Spinal cord (tissue), 10 donors: ENCODE measurements around the gene HBEGF. TPM values are rescaled to one million over a fixed set of nuclear protein-coding genes. Genes with fewer than 3 reads are reported as not detected.

ENCODE experiments used
- DNase-seq, 6 donors: peaks; one replicate each; pipeline versions ENCODE4 v3.0.0 to v3.0.0-alpha.2; 2013 to 2015; ENCODE audit warnings: low spot score in 6 of 6, low read depth in 4 of 6
- H3K27ac ChIP-seq: one replicate; pipeline ENCODE4 v1.5.1; 2013; ENCODE audit warnings: low read depth, low read length, control low read depth
- H3K27me3 ChIP-seq: one replicate; pipeline ENCODE4 v1.6.1; 2013; ENCODE audit warnings: low read length; ENCODE audit not compliant: control insufficient read depth, insufficient read depth
- H3K36me3 ChIP-seq: one replicate; pipeline ENCODE4 v1.6.1; 2013; ENCODE audit warnings: low read length; ENCODE audit not compliant: control insufficient read depth, insufficient read depth
- H3K4me1 ChIP-seq: one replicate; pipeline ENCODE4 v1.6.1; 2013; ENCODE audit warnings: low read length; ENCODE audit not compliant: control insufficient read depth, insufficient read depth
- H3K4me3 ChIP-seq: one replicate; pipeline ENCODE4 v1.5.1; 2013; ENCODE audit warnings: low read depth, low read length, control low read depth
- H3K9me3 ChIP-seq: one replicate; pipeline ENCODE4 v1.6.1; 2013; ENCODE audit warnings: low read length; ENCODE audit not compliant: control insufficient read depth, insufficient read depth
- WGBS: methylation state at CpG from one replicate; pipeline ENCODE4 v1.1.5; 2013; ENCODE audit warnings: missing lambda C conversion rate; ENCODE audit not compliant: insufficient coverage; 5-methylcytosine and 5-hydroxymethylcytosine counted together
- polyA plus RNA-seq, 2 donors: library from polyadenylated mRNA; unstranded; fragments of 120-200 nt; gene quantifications; one replicate each; pipeline ENCODE4 v1.2.1, GENCODE V29; 2013; ENCODE audit not compliant: insufficient read length in 2 of 2
- total RNA-seq, 2 donors: library from RNA; depleted of rRNA in 1 of 2; stranded (reverse); fragments of 120-200 nt in 1 of 2; fragments of >200 nt in 1 of 2; gene quantifications; one replicate each; pipeline versions ENCODE4 v1.2.3 to v1.2.4, GENCODE V29; 2013 to 2014
- donor health status: healthy.

The HBEGF gene
- total and polyA plus RNA-seq, 4 donors: 12.3 to 30.0 (median 21.6) TPM

- Histone ChIP-seq H3K36me3 (peaks cover 12% of the 10 kb centered on the region), H3K9me3 (no peaks in the 10 kb centered on the region), H3K27ac (no peak overlapping the region), H3K27me3 (no peaks in the 10 kb centered on the region), H3K4me1 (no peaks in the 10 kb centered on the region), H3K4me3 (no peak overlapping the region)
- WGBS: no CpG with 5 or more reads among the region's 1 CpG
- DNase-seq: no peak
Observed at GRCh38 chr5:140301136-140301535, 45.3 kb downstream of the HBEGF start.

- Histone ChIP-seq H3K36me3 (peaks cover 12% of the 10 kb centered on the region), H3K27me3 (no peaks in the 10 kb centered on the region), H3K4me3 (no peak overlapping the region), H3K4me1 (no peaks in the 10 kb centered on the region), H3K27ac (no peak overlapping the region), H3K9me3 (no peaks in the 10 kb centered on the region)
- DNase-seq: no peak
- 93% methylated on average over 2 of the region's 5 CpGs for WGBS
Observed at GRCh38 chr5:140299056-140299455, 47.3 kb downstream of the HBEGF start.

- H3K36me3 ChIP-seq: peaks cover 12% of the 10 kb centered on the region
- WGBS: no CpG with 5 or more reads among the region's 1 CpG
- H3K4me3 ChIP-seq: no peak overlapping the region
- no peak for DNase-seq
- H3K9me3 ChIP-seq: no peaks in the 10 kb centered on the region
- H3K27ac ChIP-seq: no peak overlapping the region
- no peaks in the 10 kb centered on the region for H3K4me1 ChIP-seq
- no peaks in the 10 kb centered on the region for H3K27me3 ChIP-seq
Observed at GRCh38 chr5:140298183-140298601, 48.2 kb downstream of the HBEGF start.

GRCh38 chr5:140297283-140297682, 49.1 kb downstream of the HBEGF start:
- H3K4me1 ChIP-seq: no peaks in the 10 kb centered on the region
- DNase-seq: no peak
- H3K4me3 ChIP-seq: no peak overlapping the region
- 71% methylated on average over 3 of the region's 5 CpGs for WGBS
- H3K27ac ChIP-seq: no peak overlapping the region
- peaks cover 12% of the 10 kb centered on the region for H3K36me3 ChIP-seq
- no peaks in the 10 kb centered on the region for H3K27me3 ChIP-seq
- no peaks in the 10 kb centered on the region for H3K9me3 ChIP-seq

GRCh38 chr5:140296289-140296688, 50.1 kb downstream of the HBEGF start:
- Histone ChIP-seq H3K4me1 (no peaks in the 10 kb centered on the region), H3K4me3 (no peak overlapping the region), H3K9me3 (no peaks in the 10 kb centered on the region), H3K36me3 (peaks cover 12% of the 10 kb centered on the region), H3K27me3 (no peaks in the 10 kb centered on the region), H3K27ac (no peak overlapping the region)
- 83% methylated on average over 1 of the region's 3 CpGs for WGBS
- no peak for DNase-seq

- Histone ChIP-seq H3K27ac (peak overlapping the region; percentile 10), H3K27me3 (no peaks in the 10 kb centered on the region), H3K9me3 (no peaks in the 10 kb centered on the region), H3K4me1 (no peaks in the 10 kb centered on the region), H3K36me3 (peaks cover 12% of the 10 kb centered on the region), H3K4me3 (no peak overlapping the region)
- WGBS: no CpG with 5 or more reads among the region's 1 CpG
- DNase-seq: peak in 3 of 6 donors; percentile 5 to 56 (median 54)
Observed at GRCh38 chr5:140295414-140295813, 51.0 kb downstream of the HBEGF start.

GRCh38 chr5:140294753-140295152, 51.6 kb downstream of the HBEGF start:
- H3K4me1 ChIP-seq: no peaks in the 10 kb centered on the region
- no peak for DNase-seq
- no peaks in the 10 kb centered on the region for H3K9me3 ChIP-seq
- H3K4me3 ChIP-seq: no peak overlapping the region
- peaks cover 7% of the 10 kb centered on the region for H3K36me3 ChIP-seq
- no peaks in the 10 kb centered on the region for H3K27me3 ChIP-seq
- no peak overlapping the region for H3K27ac ChIP-seq
- WGBS: no CpG with 5 or more reads among the region's 2 CpGs

GRCh38 chr5:140293849-140294100, 52.6 kb downstream of the HBEGF start:
- Histone ChIP-seq H3K27me3 (no peaks in the 10 kb centered on the region), H3K27ac (peak overlapping the region; percentile 16), H3K36me3 (peaks cover 3% of the 10 kb centered on the region), H3K4me1 (no peaks in the 10 kb centered on the region), H3K4me3 (no peak overlapping the region), H3K9me3 (no peaks in the 10 kb centered on the region)
- WGBS: no CpG with 5 or more reads among the region's 1 CpG
- DNase-seq: no peak

GRCh38 chr5:140293091-140293848, 53.1 kb downstream of the HBEGF start:
- no peak for DNase-seq
- no peaks in the 10 kb centered on the region for H3K27me3 ChIP-seq
- no peaks in the 10 kb centered on the region for H3K9me3 ChIP-seq
- H3K36me3 ChIP-seq: no peaks in the 10 kb centered on the region
- H3K4me3 ChIP-seq: no peak overlapping the region
- H3K4me1 ChIP-seq: no peaks in the 10 kb centered on the region
- no CpG with 5 or more reads among the region's 4 CpGs for WGBS
- peak overlapping the region; percentile 16 for H3K27ac ChIP-seq

GRCh38 chr5:140292212-140293036, 54.0 kb downstream of the HBEGF start:
- no peak overlapping the region for H3K27ac ChIP-seq
- no peaks in the 10 kb centered on the region for H3K36me3 ChIP-seq
- H3K9me3 ChIP-seq: no peaks in the 10 kb centered on the region
- DNase-seq: no peak
- no peak overlapping the region for H3K4me3 ChIP-seq
- H3K27me3 ChIP-seq: no peaks in the 10 kb centered on the region
- H3K4me1 ChIP-seq: no peaks in the 10 kb centered on the region
- WGBS: no CpG with 5 or more reads among the region's 1 CpG
